Cerebellar cortex (tissue), 1 donor: ENCODE results near the gene RASAL3.
A peak's percentile ranks its signal among the peaks of the same experiment; 100 is the strongest.

ENCODE experiments used
- DNase-seq: peaks from one replicate; pipeline ENCODE4 v3.0.0-alpha.2; 2015; ENCODE audit warnings: low spot score

The RASAL3 gene

DNA sequence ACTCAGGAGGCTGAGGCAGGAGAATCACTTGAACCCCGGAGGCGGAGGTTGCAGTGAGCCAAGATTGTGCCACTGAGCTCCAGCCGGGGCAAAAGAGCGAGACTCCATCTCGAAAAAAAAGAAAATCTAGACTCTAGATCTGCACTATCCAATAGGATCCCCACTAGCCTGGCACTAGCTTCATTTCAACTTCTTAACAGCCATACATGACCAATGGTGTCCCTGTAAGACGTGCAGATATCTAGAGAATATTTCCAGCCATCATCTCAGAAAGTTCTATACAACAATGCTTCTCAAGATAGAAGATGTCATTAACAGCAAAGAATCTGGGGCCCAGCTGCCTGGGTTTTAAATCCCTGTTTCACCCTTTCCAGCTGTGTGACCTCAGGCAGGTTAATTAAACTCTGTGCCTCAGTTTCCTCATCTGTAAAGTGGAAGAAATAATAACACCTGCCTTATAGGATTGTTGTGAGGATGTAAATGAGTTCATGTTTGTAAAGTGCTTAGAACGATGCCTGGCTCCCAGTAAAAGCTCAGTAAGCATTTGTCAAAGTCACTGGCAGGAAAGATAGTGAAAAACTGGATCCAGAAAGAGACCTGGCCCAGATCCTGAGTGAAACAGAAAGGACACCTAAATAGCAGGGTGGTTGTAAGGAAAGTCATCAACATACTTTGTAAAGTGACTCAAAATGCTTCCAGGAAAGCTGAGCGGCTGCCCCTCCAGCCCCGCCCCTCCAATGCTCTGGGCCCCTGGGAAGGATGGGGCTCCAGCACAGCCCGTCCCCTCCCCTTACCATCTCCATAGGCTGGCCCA lies 28.1 kb downstream of the RASAL3 start:
- no peak for DNase-seq

DNA sequence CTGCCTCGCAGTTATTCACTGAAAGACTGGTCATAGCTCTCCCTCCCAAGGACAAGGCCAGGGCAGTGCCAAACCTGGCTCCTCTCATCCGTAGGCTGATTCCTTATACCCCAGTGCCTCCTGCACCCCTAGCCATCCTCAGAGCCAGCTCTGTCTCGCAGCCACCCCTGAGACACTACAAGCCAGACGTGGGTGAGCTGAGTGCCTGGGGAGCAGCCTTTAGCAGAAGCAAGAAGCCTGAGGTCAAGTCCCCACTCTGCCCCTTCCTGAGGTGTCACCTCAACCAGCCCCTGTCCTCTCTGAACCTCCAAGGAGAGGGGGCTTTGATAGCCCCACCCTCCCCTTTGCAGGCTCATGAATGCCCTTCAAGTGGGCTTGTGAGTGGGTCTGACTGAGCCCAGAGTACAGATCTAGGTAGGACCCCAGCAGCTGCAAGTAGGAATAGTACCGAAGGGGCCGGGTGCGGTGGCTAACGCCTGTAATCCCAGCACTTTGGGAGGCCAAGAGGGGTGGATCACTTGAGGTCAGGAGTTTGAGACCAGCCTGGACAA lies 30.8 kb downstream of the RASAL3 start:
- no peak for DNase-seq

DNA sequence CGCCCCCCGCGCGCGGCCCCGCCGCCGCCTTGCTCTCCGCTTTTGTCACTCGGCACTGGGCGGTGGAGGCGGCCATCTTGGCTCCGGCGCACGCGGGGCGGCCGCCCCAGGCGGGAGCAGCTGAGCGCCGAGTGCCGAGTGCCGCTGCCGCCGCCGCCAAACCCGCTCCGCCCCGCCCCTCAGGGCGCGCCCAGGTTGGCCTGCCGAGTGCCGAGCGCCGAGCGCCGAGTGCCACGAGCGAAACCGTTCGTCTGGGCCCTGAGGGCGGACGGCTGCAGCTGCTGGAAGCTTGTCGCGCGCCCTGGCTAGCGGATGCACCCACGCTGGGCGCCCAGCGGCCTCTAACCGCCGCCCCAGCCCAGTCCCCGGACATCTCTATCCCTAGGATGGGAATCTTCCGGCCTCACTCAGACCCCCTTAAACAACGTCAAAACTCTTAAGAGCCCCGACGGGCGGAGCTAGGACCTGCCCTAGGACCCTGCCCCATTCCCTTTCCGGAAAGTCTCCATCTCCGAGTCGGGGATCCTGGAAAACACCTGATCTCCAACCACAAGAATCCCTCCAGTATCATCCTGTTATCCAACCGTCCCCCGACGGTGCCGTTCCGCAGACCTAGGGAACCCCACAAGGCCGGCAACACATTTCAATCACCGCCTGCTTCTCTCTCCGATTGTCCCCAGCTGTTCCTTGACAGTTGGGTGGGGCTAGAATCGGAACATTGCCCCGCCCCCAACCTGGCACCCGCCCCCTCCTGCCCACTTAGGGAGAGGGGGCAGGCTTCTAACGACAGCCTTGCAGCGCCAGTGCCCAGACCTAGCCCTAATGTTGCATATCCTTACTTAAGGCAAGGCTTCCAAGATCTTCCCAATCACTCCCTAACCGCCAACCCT lies 31.5 kb downstream of the RASAL3 start:
- peak; percentile 81 for DNase-seq

DNA sequence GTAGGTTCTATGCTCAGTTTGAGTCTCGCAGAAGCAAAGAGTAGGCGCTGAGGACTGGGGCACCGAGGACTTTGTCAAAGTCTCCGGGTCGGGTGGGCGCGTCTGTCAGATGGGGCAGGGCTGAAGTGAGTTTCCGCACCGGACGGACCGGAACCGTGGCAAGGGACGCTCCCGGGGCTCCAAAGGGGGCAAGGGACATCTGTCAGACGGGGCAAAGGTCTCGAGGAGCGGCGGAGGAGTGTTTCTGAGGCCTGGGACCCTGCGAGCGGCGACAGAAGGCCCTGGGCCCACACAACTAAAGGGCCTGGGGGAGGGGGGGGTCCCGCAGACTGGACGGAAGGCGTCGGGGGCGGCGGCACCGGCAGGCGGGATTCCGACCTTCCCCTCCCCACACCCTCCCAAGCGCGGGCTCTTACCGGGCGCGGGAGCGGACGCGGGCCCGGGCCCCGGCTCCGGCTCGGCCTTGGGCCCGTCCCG lies 32.3 kb downstream of the RASAL3 start:
- DNase-seq = no peak

DNA sequence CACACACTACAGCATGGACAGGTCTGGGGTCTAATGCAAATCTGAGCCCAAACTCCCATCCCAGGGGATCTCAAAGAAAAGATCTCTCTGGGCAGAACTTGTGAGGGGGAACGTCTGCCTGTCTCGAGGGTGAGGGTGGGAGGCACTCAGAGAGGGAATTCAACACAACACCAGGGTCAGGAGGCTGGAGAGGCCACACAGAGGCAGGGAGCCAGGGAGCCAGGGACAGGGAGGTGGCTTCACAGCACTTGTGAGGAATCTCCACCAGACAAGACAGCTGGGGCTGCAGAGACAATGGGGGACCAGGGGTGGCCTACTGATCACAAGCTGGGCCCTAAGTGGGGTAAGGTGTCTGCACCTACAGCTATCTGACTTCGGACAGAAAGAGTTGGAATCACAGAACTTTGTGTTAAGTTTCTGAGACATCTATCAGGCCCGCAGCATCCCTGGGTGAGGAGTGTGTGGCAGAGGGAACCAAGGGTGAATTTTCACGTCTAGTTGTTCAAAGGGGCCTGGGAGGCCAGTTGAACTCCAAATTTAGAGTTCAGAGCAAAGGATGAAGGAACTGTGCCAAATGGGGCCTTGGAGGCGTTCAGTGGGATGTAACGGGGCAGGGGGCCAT lies 32.8 kb downstream of the RASAL3 start:
- no peak for DNase-seq

DNA sequence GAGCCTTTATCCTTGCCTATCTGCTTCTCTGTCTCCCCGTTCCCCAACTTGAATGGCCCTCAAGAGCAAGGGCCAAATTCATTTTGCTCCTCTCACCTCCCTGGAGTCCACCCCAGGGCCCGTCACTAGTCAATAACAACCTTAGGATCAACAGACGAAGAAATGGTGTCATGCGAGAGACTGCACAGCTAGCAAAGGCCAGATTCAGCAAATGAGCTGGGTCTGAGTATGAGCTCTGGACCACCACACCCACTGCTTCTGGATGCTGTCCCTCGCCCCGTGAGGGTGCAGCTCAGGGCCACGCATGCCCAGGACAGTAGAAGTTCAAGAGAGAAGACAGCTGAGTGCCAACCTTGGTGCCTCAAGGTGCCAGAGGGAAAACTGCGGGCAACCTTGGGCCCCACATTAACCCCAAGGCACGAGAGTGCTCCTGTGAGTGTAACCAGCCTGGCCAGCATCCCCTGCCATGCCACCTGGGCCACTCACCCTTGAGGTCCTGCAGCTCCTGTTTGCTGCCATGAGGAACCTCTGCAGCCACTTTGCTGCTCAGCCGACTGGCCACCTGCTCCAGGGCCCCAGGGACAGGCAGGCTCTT lies 33.7 kb downstream of the RASAL3 start:
- no peak for DNase-seq

DNA sequence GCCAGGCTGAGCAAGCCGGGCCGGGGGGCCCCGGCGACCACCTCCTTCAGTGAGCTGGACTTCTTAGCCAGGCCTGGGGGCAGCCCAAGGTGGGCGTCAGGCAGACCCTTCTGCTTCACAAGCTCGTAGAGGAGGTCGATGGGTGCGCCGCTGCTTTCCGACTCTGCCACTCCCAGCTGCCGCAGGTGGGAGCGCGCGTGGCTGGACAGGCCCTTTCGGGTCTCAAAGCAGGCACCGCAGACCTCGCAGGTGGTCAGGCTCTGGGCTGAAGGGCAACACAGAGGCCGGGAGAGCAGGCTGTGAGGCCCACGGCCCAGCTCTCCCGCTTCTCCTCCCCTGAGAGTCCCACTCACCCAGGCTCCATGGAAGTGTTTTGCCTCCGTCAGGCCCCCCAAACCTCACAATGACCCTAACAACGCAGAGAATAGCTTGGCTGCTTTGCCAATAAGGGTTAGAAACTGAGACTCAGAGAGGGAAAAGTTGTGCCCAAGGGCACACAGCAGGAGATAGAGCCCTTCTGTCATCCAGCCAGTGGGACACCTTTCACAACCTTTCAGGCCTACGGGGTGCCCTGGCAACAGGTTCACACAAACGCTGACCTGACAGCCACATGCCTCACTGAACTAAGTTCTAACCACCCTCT lies 34.4 kb downstream of the RASAL3 start:
- DNase-seq = no peak

DNA sequence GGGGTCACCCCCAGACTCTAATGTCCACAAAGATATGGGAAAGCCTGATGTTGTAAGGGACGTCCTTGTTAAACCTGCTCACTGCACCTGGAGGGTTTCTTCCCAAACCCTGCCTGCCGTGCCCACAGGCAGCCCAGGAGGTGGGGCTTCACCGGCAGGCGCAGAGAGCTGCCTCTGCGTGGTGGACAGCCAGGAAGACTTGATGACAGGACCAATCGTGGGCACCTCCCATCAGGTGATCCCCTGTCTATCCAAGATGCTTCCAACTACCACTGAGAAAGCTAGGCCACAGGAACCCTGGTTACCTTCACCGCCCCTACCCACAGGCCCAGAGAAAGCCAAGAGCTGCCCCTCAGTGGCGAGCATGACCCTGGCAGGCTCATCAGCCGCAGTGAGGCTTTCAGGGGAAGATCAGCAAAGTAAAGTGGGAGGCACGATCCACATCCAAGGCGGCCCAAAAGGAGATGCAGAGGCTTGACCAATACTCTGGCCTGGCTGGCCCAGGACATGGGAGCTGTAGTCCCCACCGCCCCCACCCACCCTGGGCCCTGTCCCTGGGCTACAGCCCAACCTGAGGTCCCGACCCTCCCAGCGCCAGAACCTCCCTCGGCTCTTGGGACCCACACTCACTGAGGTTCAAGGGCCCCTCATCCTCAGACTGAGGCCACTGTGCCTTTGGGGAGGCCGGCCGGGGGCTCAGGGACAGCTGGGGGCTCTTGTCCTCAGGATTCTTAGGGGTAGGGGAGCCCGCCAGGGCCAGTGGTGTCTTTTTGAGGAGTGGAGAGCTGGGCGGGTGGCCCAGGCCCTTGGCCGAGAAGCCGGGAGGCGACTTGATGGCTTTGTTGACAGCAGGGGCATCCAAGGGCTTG lies 35.2 kb downstream of the RASAL3 start:
- no peak for DNase-seq

DNA sequence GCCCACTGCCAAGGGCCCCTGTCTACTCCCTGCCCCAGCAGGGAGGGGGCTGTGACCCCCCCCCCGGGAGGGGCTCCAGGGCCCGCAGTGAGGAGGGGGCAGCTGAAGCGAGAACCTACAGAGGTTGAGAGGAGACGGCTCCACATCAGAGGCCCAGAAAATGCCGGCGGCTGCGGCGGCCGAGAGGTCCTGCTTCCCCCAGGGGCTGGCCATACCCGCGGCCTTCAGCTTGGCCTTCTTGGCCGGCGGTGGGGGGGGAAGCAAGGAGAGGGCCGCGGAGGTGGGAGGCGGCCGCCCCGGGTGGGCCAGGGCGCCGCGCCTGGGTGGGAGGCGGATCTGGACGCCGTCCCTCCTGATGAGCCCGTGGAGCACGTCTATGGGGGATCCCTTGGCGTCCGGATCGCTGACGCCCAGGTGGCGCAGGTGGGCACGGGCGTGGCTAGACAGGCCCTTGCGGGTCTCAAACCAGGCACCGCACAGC lies 36.3 kb downstream of the RASAL3 start:
- no peak for DNase-seq

DNA sequence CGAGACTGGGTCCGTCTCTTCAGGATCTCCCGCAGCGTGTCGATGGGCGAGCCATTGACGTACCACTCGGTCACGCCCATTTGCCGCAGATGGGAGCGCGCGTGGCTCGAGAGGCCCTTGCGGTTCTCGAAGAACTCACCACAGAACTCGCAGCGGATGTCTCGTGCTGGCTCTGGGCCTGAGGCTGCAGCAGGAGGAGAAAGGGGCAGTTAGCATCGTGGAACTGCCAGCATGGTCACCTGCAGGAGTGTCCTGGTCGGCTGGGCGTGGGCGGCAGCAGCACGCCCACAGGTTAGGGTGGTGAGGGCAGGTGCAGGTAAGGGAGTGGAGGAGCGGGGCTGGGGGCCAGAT lies 37.0 kb downstream of the RASAL3 start:
- no peak for DNase-seq

DNA sequence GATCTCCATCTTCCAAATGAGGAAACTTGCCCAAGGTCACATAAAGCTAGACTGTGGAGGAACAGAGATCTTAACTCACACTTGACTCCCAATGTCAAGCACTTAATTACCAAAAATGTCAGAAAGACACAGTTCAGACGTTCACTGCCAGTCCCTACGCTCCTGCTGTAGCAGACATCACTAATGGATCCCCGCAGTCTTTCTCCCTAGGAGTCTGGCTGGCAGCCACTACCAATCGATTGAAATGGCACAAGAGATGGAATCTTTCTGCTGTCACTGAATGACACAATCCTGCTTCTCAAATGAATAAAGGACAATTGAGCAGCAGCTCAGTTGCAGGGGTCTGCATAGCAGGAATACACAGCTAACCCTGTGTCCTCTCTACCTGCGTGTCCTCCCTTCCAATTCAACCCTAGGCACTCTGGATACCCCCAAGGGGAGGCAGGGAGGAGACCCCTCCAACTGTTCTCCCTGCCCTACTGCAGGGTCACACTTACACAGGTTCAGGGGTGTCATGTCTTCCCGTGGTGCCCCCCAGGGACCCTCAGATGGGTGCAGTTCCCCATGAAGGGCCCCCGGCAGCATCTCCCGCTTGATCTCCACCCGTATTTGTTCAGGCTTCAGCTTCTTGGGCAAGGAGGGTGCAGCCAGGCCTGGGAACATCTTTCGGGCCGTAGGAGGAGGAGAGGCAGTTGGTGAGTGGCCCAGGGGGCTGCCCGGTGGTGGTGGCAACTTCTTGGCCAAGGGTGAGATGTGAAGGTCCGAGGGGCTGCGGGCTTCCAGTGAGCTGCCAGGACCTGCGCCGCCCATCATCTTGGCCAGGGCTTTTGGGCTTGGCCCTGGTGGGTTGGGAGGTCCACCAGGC lies 37.6 kb downstream of the RASAL3 start:
- DNase-seq = no peak

DNA sequence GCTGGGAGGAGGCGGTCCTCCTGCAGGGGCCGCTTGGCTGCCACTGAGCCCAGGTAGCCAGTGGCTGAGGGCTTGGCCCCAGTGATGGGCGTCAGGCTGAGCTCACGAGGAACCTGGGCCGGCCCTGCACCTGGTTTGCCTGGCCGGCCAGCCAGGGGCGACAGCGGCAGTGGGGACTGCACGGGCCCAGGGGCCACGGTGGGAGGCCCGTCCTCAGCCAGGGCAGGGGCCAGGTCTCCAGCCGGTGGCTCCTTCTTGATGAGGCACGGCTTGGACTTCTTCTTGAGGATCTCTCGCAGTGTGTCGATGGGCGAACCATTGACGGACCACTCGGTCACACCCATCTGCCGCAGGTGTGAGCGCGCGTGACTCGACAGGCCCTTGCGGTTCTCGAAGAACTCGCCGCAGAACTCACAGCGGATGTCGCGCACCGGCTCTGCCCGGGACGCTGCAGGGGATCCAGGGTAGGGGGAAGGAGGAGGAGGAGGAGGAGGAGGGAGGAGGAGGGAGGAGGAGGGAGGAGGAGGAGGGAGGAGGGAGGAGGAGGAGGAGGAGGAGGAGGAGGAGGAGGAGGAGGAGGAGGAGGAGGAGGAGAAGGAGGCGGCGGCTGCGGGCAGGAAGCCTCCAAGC lies 38.9 kb downstream of the RASAL3 start:
- no peak for DNase-seq

DNA sequence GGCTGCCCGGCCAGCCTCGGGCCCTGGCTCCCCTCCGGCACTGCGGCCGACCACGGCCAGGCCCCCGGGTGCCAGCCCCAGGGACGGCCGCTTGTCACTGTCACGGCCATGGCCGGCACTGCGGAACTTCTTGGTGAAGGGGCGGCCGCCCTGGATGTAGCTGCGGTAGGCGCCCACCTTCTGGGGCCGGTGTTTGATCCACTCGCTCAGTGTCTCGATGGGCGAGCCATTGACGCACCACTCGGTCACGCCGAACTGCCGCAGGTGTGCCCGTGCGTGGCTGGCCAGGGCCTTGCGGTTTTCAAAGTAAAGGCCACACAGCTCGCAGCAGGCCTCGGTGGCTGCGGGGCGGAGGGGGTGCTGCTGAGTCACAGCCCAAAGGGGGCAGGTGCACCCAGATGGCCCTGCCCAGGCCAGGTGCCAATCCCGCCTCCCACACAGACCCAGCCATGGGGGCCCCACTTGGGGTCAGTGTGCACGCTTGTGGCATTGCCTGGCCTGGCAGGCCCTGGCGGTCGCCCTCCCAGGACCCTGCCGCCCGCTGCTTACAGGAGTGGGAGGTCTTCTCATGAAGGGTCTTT lies 39.6 kb downstream of the RASAL3 start:
- DNase-seq = no peak

DNA sequence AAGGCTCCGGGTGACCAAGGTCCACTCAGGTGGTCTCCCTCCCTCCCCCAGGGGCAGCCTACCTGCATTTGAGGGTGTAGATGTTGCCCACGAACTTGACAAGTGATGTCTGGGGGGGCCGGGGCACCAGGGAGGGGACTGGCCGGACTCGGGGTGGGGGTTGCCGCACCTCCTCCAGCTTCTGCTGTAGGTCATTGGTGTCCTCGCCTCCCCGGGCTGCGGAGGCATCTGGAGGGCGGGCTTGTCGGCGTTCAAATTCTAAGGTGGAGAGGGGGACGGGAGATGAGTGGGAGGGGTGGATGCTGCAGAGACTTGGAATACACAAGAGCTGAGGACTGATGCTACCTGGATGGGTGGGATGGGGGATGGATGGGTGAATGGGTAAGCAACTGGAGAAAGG lies 40.2 kb downstream of the RASAL3 start:
- no peak for DNase-seq

DNA sequence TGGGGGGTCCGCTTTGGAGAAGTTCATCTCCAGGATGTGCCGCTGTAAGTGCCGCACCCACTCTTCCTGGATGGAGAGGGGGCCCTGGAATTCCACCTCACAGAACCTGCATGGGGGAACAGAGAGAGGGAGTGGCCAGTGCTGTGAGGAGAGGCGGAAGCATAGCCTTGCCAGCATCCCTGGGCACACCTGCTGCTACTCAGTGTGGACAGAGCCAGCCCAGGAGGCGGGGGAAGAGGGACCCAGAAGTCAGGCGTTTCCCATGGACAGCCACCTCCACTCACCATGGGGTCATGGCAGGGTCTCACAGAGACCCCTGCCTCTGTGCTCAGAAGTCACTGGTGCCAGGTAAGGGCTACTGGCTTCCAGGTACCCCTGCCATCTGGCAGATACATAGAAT lies 41.2 kb downstream of the RASAL3 start:
- no peak for DNase-seq

DNA sequence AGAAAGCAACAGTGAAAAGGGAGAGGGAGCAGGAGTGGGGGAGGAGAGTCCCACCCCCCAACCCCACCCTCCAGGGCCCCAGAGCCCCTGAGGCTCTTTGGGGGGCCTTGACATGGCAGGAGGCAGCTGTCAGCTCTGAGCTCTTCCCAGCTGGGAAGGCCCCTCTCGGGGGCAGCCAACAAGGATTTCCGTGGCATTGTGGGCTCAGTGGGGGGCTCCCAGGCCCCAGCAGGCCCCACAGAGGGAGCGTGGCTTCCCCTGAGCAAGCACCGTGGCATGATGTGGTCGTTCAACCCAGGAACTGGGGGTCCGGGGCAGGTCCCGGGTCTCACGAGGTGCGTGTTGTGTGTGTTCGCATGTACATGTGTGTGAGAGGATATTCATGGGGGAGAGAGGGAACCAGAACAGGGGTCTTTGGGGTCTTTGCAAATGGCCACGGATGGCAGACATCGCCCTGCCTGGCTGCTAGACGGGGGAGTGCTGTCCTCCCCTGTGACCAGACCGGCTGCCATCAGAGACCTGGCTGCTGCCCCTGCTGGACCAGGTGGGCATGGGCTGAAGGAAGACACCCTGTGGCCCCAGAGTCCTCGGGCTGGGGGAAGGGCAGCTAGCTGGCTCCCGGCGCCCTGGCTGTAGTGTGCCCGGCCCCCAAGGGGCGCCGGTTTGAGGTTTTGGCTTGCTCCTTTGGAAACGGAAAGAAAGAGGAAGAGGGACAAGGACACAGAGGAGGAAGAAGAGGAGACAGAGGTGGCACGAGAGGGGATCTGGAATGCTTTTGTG lies 41.9 kb downstream of the RASAL3 start:
- no peak for DNase-seq

DNA sequence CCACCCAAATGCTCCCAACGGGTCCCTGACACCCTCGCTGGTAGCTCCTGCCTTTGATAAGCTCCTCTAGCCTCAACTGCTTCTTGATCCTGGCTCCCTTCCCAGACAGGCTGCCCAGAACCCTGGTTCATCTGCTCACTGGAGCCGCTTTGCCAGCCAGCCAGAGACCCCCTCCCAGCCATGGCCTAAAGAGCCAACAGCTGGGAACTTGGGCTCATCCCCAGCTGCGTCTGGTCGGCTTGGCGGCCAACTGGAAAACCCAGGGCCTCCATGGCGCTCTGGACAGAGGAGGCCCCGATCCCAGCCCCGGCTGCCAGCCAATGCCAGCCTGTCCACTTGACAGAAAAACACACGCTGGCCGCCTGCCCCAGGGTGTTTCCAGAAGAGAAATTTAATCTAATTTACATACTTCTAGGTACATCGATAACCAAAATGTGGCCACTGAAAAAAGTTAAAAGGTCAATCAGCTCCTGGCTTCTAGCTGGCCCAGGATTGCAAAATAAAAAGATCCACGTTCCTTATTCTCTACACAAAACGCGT lies 42.6 kb downstream of the RASAL3 start:
- DNase-seq = peak; percentile 66
